Measurements from ENCODE around the gene MARCO.
"Not testable (repeated sequence)": the region's sequence is repeated elsewhere in the genome, so short reads cannot be mapped to it uniquely, and the experiment has no call there.

The MARCO gene

GRCh38 chr2:119029297-119029696 lies 87.3 kb downstream of the MARCO start:
- no peak for DNase-seq (ENCODE audit: low read depth in 1 of 2, low spot score in 1 of 2)

GRCh38 chr2:119037922-119038321 lies 95.9 kb downstream of the MARCO start:
- not testable (repeated sequence) for DNase-seq (ENCODE audit: low read depth in 1 of 2, low spot score in 1 of 2)

GRCh38 chr2:119040730-119041129 lies 98.7 kb downstream of the MARCO start:
- no peak for DNase-seq (ENCODE audit: low read depth in 1 of 2, low spot score in 1 of 2)

All from activated CD4-positive, alpha-beta T cell treated with anti-CD3 and anti-CD28 coated beads, Interleukin-2, amount 50 U/mL, for 24 hours (primary cell).